Superior temporal gyrus (tissue), 1 donor: Measurements from ENCODE around the gene NSUN6.

Source experiments
- DNase-seq: peaks from one replicate; pipeline ENCODE4 v3.0.0-alpha.2; 2016; ENCODE audit errors: extremely low spot score

Gene NSUN6, protein sequence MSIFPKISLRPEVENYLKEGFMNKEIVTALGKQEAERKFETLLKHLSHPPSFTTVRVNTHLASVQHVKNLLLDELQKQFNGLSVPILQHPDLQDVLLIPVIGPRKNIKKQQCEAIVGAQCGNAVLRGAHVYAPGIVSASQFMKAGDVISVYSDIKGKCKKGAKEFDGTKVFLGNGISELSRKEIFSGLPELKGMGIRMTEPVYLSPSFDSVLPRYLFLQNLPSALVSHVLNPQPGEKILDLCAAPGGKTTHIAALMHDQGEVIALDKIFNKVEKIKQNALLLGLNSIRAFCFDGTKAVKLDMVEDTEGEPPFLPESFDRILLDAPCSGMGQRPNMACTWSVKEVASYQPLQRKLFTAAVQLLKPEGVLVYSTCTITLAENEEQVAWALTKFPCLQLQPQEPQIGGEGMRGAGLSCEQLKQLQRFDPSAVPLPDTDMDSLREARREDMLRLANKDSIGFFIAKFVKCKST

DNA sequence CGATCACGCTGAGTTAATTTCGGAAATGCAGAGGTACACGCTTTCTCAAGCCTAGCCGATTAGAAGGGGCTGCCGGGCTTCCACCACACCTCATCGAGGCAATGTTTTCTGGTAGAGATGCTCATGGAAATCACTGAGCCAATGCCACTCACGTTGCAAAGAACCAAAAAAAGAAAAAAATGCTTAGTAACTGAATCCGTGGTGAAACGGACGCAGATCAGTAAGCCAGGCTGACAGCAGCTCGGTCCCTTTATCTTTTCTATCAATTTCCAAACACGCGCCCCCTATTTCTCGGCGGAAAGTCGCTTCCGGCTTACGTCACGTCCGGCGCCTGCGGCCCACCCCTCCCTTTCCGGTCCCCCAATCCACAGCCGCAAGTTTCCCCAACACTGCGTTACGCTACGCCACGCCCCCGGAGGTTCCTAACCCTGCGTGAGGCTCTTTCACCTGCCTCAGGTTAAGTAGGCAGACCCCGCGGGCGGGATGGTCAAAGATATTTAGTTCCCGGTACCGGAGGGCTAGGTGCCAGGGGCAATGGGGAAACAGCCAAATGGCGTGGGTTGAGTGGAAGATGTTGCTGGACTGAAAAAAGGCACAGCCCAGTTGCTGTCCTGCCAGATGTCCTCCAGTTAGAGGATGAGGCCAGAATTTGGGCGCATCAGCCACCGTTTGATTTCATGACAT is at the start of gene NSUN6:
Gene NSUN6 (minus strand): TSS at position 264 of the 684 bp plus-strand sequence. CDS start 384 bp downstream, outside the sequence.
- DNase-seq = peak; percentile 93

DNA sequence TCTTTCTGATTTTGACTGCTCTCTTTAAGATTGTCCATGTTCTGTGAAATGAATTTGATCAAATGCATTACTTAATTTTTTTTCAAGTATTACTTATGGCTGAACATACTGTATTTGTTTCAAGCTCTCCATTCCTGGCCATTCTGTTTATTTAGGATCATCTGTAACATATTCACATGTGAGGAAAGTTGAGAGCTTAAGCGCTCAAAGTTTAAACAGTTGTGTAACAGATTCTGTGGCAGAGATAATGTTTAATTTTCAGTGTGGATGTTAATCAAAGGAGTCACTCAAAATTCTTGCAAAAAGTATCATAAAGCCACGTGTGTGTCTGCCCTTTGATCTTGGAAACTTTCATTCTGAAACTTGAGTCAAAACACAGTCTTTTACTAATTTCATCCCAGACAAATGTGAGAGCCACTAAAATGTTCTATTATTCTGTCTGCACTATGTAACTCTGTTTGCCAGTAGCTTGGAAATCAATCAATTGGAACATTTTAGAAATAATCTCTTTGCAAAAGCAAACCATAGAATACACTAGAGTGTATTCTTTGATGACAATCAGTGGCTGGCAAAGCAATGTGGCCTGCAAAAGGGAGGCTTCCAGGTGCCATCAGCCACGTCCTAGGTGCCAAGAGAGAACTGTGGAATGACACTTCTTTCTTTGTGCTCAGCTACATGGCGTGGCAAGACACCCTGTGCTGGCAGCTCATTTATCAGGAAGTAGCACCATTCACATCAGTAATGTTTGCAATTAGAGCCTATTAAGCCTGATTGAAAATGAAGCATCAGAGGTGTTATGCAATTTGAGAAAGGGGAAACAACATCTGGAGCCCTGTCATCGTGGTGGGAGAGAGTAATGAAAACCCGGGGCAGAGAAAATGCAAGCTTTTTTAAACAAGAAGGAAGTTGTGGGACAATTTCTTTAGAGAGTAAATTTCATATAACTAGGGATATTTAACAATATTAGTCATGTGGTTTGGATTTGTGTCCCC is 48.8 kb upstream of the NSUN6 start:
- no peak for DNase-seq

DNA sequence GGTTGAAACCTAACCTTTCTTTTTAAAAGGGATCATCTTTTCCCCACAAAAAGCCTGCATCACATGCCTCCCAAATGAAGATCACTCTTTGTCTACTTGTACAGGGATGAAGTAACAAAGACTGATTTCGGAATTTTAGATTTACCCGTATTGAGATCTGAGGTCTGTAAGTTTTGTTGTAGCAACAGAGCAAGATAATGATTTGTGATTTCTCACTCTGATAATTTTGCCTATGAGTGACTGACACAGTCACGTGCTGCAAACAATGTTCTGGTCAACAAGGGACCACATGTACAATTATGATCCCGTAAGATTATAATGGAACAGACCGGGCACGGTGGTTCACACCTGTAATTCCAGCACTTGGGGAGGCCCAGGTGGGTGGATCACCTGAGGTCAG is 39.2 kb upstream of the NSUN6 start:
- DNase-seq = no peak

DNA sequence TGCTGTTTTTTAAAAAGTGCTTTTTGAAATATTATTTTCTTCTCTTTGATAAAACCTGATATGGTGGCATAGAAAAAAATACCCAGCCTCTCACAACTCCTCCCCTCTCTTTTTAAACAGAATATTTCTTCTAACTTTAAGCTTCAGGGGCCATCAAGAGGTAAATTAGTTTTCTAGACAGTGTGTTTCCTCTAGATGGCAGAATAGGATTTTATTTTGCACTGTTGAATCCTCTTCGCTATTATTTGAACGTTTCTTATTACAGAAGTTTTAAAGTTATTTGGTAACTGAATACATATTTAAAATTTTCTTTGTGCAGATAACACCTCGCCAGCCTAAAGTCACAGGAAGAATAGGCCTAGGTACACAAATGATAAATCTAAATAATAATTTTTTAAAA is 38.1 kb upstream of the NSUN6 start:
- DNase-seq = peak; percentile 64

DNA sequence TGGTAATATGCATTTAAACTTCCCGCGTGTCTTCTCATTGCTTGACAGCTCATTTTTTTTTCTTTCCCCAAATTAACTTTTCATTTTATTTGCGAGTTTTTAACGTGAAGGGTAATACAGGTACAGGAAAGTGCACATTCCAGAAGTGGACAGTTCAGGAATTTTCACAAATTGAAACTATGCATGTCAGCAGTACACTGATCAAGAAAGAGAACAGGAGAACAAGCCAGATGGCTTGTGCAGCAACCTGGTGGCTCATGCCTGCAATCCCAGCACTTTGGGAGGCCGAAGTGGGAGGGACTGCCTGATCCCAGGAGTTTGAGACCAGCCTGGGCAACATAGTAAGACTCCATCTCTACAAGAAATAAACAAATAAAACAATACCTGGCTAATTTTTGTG is 36.3 kb upstream of the NSUN6 start:
- no peak for DNase-seq

DNA sequence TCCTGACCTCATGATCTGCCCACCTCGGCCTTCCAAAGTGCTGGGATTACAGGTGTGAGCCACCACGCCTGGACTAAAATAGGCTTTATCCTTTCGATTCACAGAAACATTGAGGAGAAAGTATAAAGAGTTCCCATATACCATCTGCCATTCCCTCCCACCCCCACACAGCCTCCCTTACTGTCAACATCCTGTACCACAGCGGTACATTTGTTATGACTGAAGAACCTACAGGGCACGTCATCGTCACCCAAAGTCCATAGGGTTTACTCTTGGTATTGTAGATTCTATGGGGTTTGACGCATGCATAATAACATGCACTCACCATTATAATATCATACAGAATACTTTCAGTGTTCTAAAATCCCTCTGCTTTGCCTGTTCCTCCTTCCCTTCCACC is 35.8 kb upstream of the NSUN6 start:
- DNase-seq = no peak

DNA sequence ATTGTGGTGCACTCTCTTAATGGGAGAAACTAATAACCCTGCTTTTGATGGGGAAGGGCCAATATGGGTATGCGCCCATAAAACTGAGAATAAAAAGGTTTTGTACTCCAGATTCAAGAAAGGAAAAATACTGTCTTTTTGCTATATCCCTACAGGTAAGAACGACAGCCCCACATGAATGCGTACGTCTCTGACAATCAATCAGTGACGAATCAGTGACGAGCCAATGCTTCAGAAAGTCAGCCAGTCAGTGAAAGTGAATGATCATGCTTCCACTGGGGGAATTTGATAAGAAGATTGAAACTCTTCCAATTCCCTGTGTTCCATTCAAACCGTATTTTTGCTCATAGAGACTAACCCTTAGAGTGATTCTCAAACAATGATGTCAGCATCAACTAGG is 34.2 kb upstream of the NSUN6 start:
- DNase-seq = no peak

DNA sequence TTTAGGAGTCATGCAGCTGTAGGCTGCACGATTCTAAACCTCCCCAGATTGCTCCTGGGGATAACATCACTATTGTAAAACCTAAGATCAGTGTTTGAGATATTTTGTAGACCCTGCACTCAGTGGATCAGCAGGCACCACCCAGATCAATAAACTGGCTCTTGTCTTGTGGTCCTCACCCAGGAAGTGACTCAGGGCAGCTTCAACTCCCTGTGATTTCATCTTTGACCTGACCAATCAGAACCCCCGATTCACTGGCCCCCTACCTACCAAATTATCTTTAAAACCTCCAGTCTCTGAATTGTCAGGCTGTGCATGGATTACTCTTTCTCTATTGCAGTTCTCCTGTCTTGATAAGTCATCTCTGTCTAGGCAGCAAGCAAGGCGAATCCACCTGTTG is 33.6 kb upstream of the NSUN6 start:
- no peak for DNase-seq

DNA sequence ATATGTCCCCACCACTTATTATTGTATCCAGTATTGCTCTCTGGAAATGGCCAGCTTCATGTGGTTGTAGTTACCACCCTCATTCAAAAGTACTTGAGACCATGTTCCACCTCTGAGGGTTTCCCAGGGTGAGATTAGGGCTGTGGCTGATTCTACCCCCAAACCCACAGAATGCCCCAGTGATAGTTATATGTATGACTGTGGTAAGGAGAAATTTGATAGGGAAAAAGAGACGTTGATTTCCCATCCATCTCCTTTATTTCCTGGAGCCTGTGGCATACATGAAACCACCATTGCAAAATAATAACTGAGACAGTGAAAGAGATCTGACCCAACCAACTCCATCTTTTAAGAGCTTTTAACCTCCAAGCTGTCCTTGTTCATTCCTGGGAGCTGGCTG is 33.0 kb upstream of the NSUN6 start:
- no peak for DNase-seq

DNA sequence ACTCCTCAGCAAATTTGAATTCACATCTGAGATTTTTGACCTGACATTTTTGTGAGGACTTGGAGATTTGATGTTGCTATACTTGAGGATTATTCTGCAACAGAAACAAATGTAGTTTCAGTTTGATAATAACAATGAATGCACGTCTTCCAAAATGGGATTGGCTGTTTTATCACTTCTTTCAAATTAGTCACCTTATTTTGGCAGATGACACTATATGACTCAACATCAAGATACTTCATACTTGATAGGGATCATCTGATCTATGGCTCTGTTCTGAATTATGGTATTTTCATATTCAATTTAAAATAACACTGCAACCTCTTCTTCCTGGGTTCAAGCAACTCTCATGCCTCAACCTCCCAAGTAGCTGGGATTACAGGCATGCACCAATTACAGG is 32.0 kb upstream of the NSUN6 start:
- DNase-seq = no peak

DNA sequence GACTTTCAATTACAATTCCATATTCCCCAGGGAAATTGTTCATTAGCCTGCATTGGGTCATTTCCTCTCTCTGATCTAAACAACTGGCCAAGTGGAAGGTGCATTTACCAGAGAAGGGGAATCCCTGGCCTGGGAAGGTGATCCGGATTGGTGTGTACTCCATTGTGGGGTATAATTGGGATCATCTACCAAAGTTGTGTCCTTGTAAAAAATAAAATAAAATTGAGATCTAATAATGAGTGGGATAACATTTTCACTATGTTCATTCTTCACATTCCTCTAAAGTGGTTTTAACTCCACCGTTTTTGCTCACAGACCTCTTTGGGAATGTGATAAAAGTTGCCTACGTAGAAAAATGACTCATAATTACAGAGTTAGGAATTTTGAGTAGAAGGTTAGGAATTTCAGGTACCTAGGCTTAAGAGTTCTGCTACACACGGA is 30.6 kb upstream of the NSUN6 start:
- DNase-seq = no peak

DNA sequence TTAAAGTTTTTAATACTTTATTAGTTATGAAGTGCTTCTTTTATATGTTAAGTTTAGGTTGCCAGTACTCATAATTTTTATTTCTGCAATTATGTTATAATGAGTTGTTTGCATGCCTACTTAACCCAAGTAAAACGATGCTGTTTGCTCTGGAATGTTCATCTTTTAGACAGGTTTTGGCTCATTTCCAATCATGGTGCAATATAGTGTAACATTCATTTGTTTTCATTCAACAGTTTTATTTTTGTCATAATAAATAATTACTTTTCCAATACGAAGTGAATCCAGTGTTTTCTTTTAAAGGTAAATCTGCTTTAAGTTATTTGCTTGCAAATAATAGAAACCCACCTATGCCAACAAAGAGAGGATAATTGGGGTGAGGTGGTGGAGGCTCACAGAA is 30.0 kb upstream of the NSUN6 start:
- DNase-seq = no peak

DNA sequence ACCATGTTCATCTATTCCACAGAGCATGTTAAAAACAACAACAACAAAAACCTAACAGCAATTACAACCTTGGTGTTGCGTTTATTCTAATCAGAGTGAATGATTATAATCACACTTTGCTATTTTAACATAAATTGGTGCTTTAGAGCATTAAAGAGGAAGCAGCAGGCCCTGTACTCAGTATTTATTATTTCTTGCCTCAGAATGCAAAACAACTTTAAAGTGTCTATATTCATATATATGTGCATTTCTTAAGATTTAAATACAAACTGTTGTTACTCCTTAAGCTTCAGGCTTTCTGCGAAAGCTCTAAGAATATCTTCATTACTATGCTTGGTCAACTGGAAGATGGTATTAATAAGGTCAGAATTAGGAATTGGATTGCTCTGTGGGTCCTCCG is 29.4 kb upstream of the NSUN6 start:
- no peak for DNase-seq

DNA sequence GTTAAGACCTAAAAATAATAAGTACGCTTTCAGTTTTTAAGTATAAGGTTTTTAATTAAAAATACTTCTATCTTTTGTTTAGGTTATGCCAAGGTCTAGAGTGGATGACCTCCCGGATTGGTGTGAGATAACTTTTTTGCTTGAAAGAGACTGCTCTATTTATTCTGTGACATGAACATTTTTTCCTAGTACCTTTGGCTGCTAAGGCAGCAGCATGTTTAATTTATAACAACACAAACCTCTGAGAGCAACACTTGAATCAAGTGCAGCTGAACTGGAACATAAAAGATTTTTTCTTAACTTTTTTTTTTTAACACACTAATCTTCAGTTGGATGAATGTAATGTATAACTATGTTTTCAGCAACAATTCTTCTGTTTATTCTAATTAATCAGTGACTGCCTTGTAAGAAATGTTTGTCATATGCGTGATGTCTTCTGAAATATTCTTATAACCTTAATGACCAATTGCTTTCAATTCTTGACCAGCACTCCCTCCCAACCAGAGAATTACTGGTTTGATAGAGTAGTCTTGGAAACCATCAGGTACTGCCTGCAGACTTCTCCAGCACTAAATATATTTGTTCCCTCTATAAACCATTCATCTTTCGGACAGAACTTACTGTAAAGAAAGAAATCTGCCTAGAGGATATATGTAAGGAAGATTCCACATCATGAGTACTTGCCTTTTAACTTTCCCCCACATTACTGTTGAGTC is 23.9 kb upstream of the NSUN6 start:
- DNase-seq = no peak

DNA sequence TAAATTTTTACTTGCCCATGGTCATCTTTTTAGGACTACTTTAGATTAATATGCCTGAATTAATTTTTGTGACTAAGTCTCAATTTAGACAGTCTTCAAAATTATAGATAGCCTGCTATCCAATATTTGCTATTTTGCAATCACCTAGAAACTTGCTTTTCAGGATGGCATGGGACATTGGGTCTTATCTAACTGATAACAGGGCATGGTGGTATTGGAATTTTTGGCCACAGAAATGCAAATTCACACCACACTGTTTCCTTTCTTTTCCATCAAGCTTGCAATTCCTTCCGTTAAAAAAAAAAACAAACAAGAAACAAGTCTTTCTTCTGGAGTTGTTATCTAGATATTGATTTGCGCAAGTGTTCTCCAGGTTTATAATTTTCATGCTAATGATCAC is 16.6 kb upstream of the NSUN6 start:
- DNase-seq = no peak

DNA sequence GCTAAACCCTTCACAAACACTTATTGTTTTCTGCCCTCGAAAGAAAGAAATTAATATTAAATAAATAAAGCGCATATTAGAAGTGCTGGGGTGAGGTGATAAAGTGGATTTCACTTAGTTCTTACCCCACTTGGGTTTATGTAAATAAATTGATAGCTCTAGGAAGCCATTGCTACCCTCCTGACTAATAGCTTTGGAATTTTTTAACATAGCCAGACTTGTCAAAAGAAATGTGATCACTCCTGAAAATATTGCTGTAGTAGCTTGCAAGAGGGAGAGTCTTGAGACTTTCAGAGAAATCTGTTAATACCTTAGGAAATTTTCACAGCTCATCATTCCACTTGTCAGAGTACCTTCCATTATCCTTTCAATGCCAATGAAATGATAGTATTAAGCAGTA is 15.4 kb upstream of the NSUN6 start:
- DNase-seq = no peak

DNA sequence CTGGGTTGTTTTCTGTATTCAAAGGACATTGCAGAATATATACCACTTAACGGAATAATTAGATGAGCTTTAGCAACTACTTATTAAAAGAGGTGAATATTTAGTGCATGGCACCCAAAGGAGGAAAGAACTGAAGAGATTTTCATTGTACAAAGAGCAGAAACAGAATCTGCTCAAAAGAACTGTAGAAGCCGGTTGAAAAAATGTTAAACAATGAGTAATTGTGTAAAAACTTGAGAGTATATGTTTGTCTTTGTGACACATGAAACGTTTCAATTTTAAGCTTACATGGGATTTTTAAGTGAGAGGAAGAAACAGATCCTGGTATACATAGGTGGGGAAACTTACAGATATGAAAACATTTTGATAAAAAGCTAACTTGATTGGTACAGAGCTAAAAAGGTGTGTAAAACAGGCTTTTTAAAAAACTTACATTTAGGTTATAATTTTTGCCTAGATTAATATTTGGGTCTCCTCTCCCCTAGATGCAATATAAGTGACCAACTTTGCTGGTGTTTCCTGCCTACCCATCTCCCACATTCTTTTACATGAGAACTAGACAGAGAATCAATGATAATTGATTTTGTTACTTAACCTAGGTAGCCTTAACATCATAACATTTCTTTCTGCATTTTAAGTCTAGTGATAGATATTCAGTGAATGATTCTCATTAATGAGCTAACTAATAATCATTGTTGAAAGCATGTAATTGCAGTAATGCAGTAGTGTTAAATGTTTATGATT is 14.6 kb upstream of the NSUN6 start:
- no peak for DNase-seq

DNA sequence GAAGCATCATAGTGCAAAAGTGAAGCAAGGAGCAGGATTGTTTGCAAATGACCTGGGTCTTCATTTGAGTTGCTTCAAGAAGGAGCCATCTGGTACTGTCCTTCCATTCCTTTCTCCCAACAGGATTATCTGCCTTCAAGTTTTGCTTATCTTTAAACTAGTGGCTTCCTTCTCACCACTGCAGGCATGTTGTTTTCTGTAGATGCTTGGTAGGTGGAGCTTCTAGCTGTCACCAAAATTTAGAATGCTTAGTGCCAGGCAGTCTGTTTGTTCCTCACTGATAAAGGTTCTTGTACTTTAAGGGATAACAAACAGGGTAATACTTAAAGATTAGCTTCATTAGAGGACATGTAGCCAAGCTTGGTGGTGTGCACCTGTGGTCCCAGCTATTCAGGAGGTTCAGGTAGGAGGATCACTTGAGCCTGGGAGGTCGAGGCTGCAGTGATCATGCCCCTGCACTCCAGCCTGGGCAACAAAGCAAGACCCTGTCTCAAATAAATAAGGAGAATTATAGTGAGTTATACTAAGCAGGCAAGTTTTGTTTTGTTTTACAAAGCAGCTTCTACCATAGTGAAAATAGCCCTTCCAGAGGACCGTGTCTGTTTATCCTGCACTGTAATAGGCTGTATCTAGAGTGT is 13.6 kb upstream of the NSUN6 start:
- DNase-seq = no peak

DNA sequence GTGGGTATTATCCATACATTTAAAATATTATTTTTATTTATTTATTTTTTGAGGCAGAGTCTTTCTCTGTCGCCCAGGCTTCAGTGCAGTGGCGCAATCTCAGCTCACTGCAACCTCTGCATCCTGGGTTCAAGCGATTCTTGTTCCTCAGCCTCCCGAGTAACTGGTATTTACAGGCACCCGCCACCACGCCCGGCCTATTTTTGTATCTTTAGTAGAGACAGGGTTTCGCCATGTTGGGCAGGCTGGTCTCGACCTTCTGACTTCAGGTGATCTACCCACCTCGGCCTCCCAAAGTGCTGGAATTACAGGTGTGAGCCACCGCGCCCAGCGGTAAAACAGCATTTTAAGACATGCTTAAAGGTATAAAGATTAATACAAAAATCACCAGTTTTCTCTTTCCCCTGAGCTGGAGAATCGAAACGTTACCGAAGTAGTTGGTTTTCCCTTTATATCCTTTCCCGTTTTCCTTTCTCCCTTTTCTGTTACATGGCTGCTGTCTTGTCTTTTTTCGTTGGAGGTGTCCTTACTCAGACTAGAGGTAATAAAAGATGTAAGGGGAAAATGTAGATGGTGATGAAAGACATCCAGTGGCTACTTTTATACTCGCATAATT is 9.5 kb upstream of the NSUN6 start:
- DNase-seq = no peak
